IMR-90 (cell line): ENCODE data around the gene C2orf74.

Experiments
- BHLHE40 ChIP-seq: fragments of 150-350 bp; IDR thresholded peaks from 2 replicates; pipeline ENCODE4 v1.6.1; 2016; ENCODE audit warnings: mild to moderate bottlenecking, low read depth, low read length
- CEBPB ChIP-seq: IDR thresholded peaks from 2 replicates; pipeline ENCODE4 v1.6.1; 2012; ENCODE audit warnings: low read depth, low read length, improper control_type of control experiment
- CTCF ChIP-seq: conservative IDR thresholded peaks from 2 replicates; pipeline ENCODE4 v1.5.1; 2012; ENCODE audit warnings: mild to moderate bottlenecking, low read depth, low read length, improper control_type of control experiment
- ELK1 ChIP-seq: fragments of 150-350 bp; IDR thresholded peaks from 2 replicates; pipeline ENCODE4 v1.6.1; 2016; ENCODE audit warnings: low read depth, mild to moderate bottlenecking, low read length, moderate library complexity, borderline replicate concordance
- FOS ChIP-seq: fragments of 150-350 bp; IDR thresholded peaks from 2 replicates; pipeline ENCODE4 v1.6.1; 2016; ENCODE audit warnings: low read depth, low read length
- MAFK ChIP-seq: IDR thresholded peaks from 2 replicates; pipeline ENCODE4 v1.6.1; 2012; ENCODE audit warnings: low read depth, low read length, improper control_type of control experiment
- MAZ ChIP-seq: IDR thresholded peaks from 2 replicates; pipeline ENCODE4 v1.6.1; 2012; ENCODE audit warnings: low read depth, mild to moderate bottlenecking, low read length, improper control_type of control experiment, moderate library complexity, borderline replicate concordance
- NFE2L2 ChIP-seq: fragments of 150-350 bp; IDR thresholded peaks from 2 replicates; pipeline ENCODE4 v1.6.1; 2016; ENCODE audit warnings: low read depth, mild to moderate bottlenecking, low read length
- POLR2A ChIP-seq: IDR thresholded peaks from 2 replicates; pipeline ENCODE4 v1.6.1; 2012; ENCODE audit warnings: mild to moderate bottlenecking, low read depth, low read length
- RAD21 ChIP-seq: IDR thresholded peaks from 2 replicates; pipeline ENCODE4 v1.6.1; 2012; ENCODE audit warnings: low read length, improper control_type of control experiment
- RCOR1 ChIP-seq: IDR thresholded peaks from 2 replicates; pipeline ENCODE4 v1.6.1; 2012; ENCODE audit warnings: mild to moderate bottlenecking, low read length, improper control_type of control experiment; ENCODE audit not compliant: insufficient replicate concordance
- RFX5 ChIP-seq: IDR thresholded peaks from 2 replicates; pipeline ENCODE4 v1.8.0; 2012; ENCODE audit warnings: low read depth, mild to moderate bottlenecking, low read length, moderate library complexity
- SMC3 ChIP-seq: fragments of 150-350 bp; IDR thresholded peaks from 2 replicates; pipeline ENCODE4 v1.6.1; 2016; ENCODE audit warnings: low read depth, mild to moderate bottlenecking, antibody characterized with exemption, low read length, moderate library complexity

- TF ChIP-seq CTCF (no peak), POLR2A (no peak), CEBPB (no peak), RCOR1 (no peak), NFE2L2 (no peak), MAZ (no peak), FOS (no peak), RAD21 (no peak), SMC3 (no peak), RFX5 (no peak), ELK1 (no peak), MAFK (peak; percentile 54), BHLHE40 (no peak)
Observed at GRCh38 chr2:61184263-61184662, 22.3 kb downstream of the C2orf74 start.
